Thymus (tissue), 11 donors: ENCODE data around the gene SGO1. TPM values are rescaled to one million over a fixed set of nuclear protein-coding genes. Genes with fewer than 3 reads are reported as not detected.
A peak's percentile ranks its signal among the peaks of the same experiment; 100 is the strongest.

ENCODE experiments used
- DNase-seq, 9 donors: peaks; one replicate each; pipeline ENCODE4 v3.0.0-alpha.2; 2013; ENCODE audit warnings: low spot score in 9 of 9, low read depth in 6 of 9, missing footprints in 1 of 9
- H3K27ac ChIP-seq, 2 donors: one replicate each; pipeline ENCODE4 v1.5.1; 2013; ENCODE audit warnings: control low read depth in 1 of 2, low read depth in 1 of 2, low read length in 1 of 2, mild to moderate bottlenecking in 1 of 2, moderate library complexity in 1 of 2
- H3K27me3 ChIP-seq, 2 donors: one replicate each; pipeline ENCODE4 v1.5.1; 2013; ENCODE audit warnings: low read length in 1 of 2; ENCODE audit not compliant: control insufficient read depth in 2 of 2, insufficient read depth in 1 of 2
- H3K36me3 ChIP-seq, 2 donors: one replicate each; pipeline ENCODE4 v1.5.1; 2013; ENCODE audit warnings: low read length in 1 of 2, mild to moderate bottlenecking in 1 of 2, moderate library complexity in 1 of 2; ENCODE audit not compliant: control insufficient read depth in 2 of 2, insufficient read depth in 2 of 2
- H3K4me1 ChIP-seq, 2 donors: one replicate each; pipeline ENCODE4 v1.5.1; 2013; ENCODE audit warnings: low read length in 2 of 2; ENCODE audit not compliant: control insufficient read depth in 2 of 2, insufficient read depth in 2 of 2
- H3K4me3 ChIP-seq, 2 donors: one replicate each; pipeline ENCODE4 v1.5.1; 2013; ENCODE audit warnings: low read length in 2 of 2, control low read depth in 1 of 2, mild to moderate bottlenecking in 1 of 2
- H3K9me3 ChIP-seq, 2 donors: one replicate each; pipeline ENCODE4 v1.5.1; 2013; ENCODE audit warnings: low read length in 1 of 2, mild to moderate bottlenecking in 1 of 2; ENCODE audit not compliant: control insufficient read depth in 2 of 2, insufficient read depth in 1 of 2
- WGBS: extraction: QIAGEN DNeasy Blood & Tissue Kit; methylation state at CpG from one replicate; pipeline ENCODE4 v1.1.7; 2013; 5-methylcytosine and 5-hydroxymethylcytosine counted together
- polyA plus RNA-seq: library from polyadenylated mRNA; stranded (reverse); fragments of 200-250 nt; gene quantifications from one replicate; pipeline ENCODE4 v1.2.3, GENCODE V29; 2013
- total RNA-seq: library from RNA; stranded (reverse); fragments of 120-200 nt; gene quantifications from one replicate; pipeline ENCODE4 v1.2.4, GENCODE V29; 2013
- donor health status: healthy.

Gene SGO1
- total and polyA plus RNA-seq, 2 donors: 3.0 to 11.1 TPM

- peaks cover 2 to 6% of the 10 kb centered on the region in 2 donors for H3K4me1 ChIP-seq
- H3K4me3 ChIP-seq: no peak overlapping the region
- DNase-seq: no peak
- no peaks in the 10 kb centered on the region for H3K27me3 ChIP-seq
- H3K36me3 ChIP-seq: peaks cover 16 to 52% of the 10 kb centered on the region in 2 donors
- no peak overlapping the region for H3K27ac ChIP-seq
- WGBS: 99% methylated on average over 4 of the region's 4 CpGs
- no peaks in the 10 kb centered on the region for H3K9me3 ChIP-seq
Observed at GRCh38 chr3:20182206-20182605, 3.8 kb downstream of the SGO1 start.

- Histone ChIP-seq H3K4me1 (peaks cover 0 to 6% of the 10 kb centered on the region in 2 donors), H3K4me3 (no peak overlapping the region), H3K36me3 (peaks cover 16 to 58% of the 10 kb centered on the region in 2 donors), H3K27me3 (no peaks in the 10 kb centered on the region), H3K27ac (no peak overlapping the region), H3K9me3 (no peaks in the 10 kb centered on the region)
- 98% methylated on average over 3 of the region's 3 CpGs for WGBS
- DNase-seq: no peak
Observed at GRCh38 chr3:20181276-20181675, 4.7 kb downstream of the SGO1 start.

GRCh38 chr3:20173844-20174410, 12.1 kb downstream of the SGO1 start:
- Histone ChIP-seq H3K9me3 (no peaks in the 10 kb centered on the region), H3K4me3 (no peak overlapping the region), H3K27me3 (no peaks in the 10 kb centered on the region), H3K4me1 (no peaks in the 10 kb centered on the region), H3K36me3 (peaks cover 4 to 56% of the 10 kb centered on the region in 2 donors), H3K27ac (no peak overlapping the region)
- no peak for DNase-seq
- 96% methylated on average over 4 of the region's 4 CpGs for WGBS

GRCh38 chr3:20161714-20162113, 24.3 kb downstream of the SGO1 start:
- Histone ChIP-seq H3K9me3 (no peaks in the 10 kb centered on the region), H3K27ac (no peak overlapping the region), H3K4me3 (no peak overlapping the region), H3K27me3 (no peaks in the 10 kb centered on the region), H3K36me3 (peaks cover 3 to 30% of the 10 kb centered on the region in 2 donors), H3K4me1 (no peaks in the 10 kb centered on the region)
- 98% methylated on average over 2 of the region's 2 CpGs for WGBS
- no peak for DNase-seq

- Histone ChIP-seq H3K36me3 (peaks cover 4 to 35% of the 10 kb centered on the region in 2 donors), H3K27ac (no peak overlapping the region), H3K27me3 (no peaks in the 10 kb centered on the region), H3K4me3 (no peak overlapping the region), H3K4me1 (no peaks in the 10 kb centered on the region), H3K9me3 (no peaks in the 10 kb centered on the region)
- peak in 2 of 9 donors; percentile 5 to 19 for DNase-seq
Observed at GRCh38 chr3:20160230-20160629, 25.8 kb downstream of the SGO1 start.

GRCh38 chr3:20154928-20155327, 31.1 kb downstream of the SGO1 start:
- H3K4me1 ChIP-seq: no peaks in the 10 kb centered on the region
- WGBS: 98% methylated on average over 4 of the region's 4 CpGs
- H3K4me3 ChIP-seq: no peak overlapping the region
- H3K27me3 ChIP-seq: no peaks in the 10 kb centered on the region
- DNase-seq: no peak
- H3K9me3 ChIP-seq: no peaks in the 10 kb centered on the region
- H3K27ac ChIP-seq: no peak overlapping the region
- peaks cover 7 to 42% of the 10 kb centered on the region in 2 donors for H3K36me3 ChIP-seq

- 99% methylated on average over 1 of the region's 1 CpG for whole genome bisulfite sequencing
- H3K4me1 ChIP-seq: no peaks in the 10 kb centered on the region
- H3K36me3 ChIP-seq: peaks cover 7 to 41% of the 10 kb centered on the region in 2 donors
- no peak overlapping the region for H3K4me3 ChIP-seq
- no peaks in the 10 kb centered on the region for H3K27me3 ChIP-seq
- H3K27ac ChIP-seq: no peak overlapping the region
- no peaks in the 10 kb centered on the region for H3K9me3 ChIP-seq
- DNase-seq: no peak
Observed at GRCh38 chr3:20154078-20154477, 31.9 kb downstream of the SGO1 start.

- Histone ChIP-seq H3K27ac (no peak overlapping the region), H3K4me3 (no peak overlapping the region), H3K36me3 (peaks cover 7 to 30% of the 10 kb centered on the region in 2 donors), H3K4me1 (no peaks in the 10 kb centered on the region), H3K27me3 (no peaks in the 10 kb centered on the region), H3K9me3 (no peaks in the 10 kb centered on the region)
- 98% methylated on average over 10 of the region's 10 CpGs for WGBS
- DNase-seq: no peak
Observed at GRCh38 chr3:20148466-20148865, 37.5 kb downstream of the SGO1 start.

- Histone ChIP-seq H3K4me3 (no peak overlapping the region), H3K27me3 (no peaks in the 10 kb centered on the region), H3K36me3 (peaks cover 15 to 25% of the 10 kb centered on the region in 2 donors), H3K9me3 (no peaks in the 10 kb centered on the region), H3K4me1 (no peaks in the 10 kb centered on the region), H3K27ac (no peak overlapping the region)
- DNase-seq: no peak
Observed at GRCh38 chr3:20147361-20147760, 38.6 kb downstream of the SGO1 start.
